NCI-H82 (cell line): ENCODE data around the gene VPS45.

Source experiments
- DNase-seq: peaks from one replicate; lab custom pipeline; 2025; lab: John Stamatoyannopoulos, UW

The VPS45 gene

DNA sequence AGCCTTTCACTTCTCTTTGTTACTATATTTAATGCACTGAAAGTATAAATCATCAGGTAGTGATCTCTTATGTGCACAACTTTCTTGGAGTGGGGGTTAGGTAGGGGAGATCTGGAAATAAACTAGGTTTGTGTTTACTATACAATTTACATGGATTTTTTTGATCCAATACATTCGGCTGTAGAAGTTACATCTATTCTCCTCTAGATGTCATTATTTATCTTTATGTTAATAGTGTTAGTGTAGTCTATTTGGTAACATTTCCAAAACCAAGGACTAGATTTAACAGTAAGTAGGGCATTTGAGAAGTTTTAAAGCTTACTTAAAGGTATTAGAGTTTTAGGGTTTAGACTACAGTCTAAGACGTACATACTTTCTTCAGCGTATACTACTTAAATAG lies 5.4 kb downstream of the VPS45 start:
- no peak for DNase-seq

DNA sequence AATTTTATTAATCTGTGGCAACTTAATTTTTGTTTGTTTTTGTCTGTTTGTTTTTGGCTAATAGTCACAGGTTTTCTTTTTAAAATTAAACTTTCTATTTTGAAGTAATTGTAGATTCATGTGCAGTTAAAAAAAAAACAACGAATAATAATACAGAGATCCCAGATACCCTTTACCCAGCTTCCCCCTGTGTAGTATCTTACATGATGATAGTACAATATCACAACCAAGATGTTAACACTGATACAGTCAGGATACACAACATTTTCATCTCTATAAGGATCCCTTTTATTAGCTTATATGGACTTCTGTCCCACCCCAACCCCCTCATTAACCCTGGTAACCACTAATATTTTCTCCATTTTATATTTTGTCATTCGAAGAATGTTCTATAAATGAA lies 5.9 kb downstream of the VPS45 start:
- DNase-seq = no peak

DNA sequence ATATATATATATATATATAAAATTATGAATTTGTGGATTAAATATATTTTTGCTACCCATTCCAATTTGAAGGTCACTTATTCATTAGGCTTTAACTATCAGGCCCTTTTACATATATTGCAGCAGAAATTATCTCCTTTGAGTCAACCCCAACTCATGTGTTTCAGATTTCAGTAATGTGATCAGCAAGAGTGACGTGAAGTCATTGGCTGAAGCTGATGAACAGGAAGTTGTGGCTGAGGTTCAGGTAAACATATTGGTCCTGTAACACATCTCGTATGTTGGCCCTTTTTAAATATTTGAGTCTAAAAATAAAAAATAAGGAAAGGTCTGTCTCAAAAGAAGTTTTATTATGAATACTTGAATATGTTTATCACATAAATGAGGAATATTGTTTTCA lies 8.5 kb downstream of the VPS45 start:
- DNase-seq = no peak

DNA sequence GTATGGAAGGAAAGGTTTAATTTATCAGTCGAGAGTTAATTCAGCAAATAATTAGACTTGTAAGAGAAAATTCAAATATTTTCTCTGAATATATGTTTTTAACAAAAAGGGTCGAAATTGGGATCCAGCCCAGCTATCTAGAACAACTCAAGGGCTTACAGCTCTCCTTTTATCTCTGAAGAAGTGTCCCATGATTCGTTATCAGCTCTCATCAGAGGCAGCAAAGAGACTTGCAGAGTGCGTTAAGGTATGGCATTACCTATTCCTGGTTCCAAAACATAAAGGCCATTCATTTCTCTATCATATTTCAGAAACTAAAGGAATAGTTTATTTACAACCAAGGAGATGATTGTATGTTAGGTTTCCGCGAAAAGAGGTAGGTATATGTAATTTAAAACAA lies 9.4 kb downstream of the VPS45 start:
- no peak for DNase-seq

DNA sequence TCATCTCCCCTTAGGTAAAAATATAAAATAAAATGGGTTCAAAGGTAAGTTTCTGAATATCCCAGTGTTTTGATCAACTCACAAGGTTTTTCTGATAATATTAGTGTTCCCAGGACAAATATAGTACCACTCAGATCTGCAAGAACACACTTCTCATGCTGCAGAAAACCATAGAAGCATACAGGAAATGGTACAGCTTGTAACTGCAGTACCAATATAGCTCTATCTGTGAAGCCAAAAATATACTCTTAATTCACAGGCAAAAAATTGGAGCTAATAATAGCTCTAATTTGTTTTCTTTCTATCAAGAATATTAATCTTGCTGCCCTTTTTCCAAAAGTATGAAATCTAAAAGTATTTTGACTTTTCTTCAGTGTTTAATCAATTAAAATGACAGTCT lies 13.2 kb downstream of the VPS45 start:
- DNase-seq = no peak

DNA sequence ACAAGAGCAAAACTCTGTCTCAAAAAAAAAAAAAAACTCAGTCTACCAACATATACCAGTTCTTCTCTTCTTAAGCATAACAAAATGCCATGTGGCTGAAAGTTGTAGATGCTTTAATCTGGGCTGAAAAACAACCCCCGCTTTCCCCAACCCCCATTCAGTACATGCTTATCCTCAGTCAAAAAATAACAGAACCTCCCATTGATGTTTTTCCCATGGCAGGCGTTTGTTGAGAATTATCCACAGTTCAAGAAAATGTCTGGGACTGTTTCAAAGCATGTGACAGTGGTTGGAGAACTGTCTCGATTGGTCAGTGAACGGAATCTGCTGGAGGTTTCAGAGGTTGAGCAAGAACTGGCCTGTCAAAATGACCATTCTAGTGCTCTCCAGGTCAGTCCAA lies 14.9 kb downstream of the VPS45 start:
- no peak for DNase-seq

DNA sequence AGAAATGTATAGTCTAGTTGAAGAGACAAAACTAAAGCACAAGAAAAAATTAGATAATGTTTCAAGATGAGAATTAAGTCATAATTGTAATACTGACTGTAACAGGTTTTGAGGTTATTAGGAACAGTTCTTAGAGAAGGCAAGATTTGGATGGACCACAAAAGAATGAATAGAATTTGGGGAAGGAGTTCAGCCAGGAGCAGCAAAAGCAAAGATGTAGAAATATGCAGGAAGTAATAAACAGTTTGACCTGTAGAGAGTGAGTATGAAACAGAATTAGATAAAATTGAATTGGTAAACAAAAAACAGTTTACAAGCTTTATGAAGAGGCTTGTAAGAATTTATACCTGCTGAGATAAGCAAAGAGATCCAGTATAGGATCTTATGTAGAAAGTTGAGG lies 16.3 kb downstream of the VPS45 start:
- DNase-seq = no peak

DNA sequence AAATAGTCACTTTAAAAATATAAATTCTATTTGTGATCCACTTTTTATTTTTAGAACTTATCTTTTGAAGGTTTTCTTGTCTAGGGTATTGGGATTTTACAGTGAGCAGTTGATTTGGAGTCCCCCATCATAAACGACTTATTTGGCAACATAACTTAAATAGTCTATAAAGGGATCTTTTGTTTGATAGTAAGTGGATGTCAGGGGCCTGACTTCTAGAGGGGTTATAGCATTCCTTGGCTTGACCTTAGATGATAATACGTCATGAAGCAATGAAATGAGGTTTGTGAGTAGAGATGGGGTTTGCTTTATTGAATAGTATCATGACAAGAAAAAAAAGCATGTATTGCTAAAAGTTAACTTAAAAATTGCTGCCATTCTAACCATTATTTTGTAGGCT lies 17.8 kb downstream of the VPS45 start:
- no peak for DNase-seq

DNA sequence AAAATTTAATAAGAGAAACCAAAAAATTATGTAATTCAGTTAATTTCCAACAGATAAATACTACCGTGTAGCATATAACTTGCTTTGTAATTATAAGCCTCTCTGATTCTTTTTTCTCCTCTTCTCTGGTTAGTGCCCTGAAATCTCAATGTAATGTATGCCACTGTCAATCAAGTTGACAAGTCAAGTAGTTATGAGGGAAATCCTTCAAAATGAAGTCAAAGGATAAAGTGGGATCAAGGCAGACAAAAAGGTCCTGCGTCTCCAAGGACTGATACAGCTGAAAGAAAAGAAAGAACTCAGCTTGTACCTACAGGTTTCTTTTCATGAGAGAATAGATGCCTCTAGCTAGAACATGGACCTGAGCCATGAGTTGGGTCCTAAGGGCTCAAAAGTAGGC lies 19.8 kb downstream of the VPS45 start:
- DNase-seq = no peak

DNA sequence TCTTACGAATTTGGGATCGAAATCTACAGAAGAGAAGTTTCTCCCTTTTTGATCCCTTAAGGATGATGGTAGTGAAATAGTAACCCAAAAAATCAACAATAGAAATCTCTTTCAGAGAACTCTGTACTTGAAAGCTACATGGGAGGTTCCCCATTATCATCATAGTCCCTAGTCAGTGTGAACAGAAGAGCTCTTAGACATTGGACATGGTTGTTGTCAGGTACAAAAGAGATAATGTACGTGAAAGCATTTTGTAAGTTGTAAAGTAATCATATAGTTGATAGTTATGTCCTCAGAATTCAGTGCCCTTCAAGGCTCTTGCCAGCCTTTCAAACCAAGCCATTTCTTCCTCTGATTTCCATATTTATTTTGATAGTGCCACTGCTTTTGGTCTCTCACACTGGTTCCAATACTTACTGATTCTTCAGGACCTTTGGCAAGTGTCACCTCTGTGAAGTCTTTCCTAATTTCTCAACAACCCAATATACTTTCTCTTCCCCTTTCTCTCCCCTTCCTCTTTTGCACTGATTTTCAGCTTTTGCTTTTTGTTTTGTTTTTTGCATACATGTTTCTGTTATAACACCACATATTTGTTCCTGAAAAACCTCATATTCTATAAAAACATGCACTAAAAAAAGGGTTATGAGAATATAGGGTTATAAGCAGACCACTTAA lies 22.4 kb downstream of the VPS45 start:
- no peak for DNase-seq

DNA sequence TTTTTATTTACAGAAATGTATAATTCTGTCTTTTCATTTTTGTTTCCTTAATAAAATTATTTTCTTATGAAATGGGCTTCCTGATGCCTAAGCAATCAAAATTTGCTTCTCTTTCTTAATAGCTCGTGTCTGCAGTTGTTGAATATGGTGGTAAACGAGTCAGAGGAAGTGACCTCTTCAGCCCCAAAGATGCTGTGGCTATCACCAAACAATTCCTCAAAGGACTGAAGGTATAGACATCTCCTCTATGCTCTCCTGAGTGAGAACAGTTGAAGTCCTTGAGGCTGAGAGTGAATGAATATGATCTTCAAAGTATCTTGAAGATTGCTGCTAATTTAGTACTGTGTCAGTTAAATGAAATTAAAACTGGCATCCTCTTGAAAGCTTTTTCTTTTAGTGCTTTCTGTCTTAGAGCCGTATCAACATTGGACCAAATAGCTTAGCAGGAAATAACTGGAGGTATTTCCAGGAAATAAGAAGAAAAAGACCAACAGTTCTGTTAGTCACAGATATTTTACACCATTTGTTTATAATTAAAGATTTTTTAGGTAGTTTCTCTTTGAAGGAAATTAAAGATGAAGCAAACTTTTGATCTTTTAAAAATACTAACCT lies 24.7 kb downstream of the VPS45 start:
- no peak for DNase-seq

DNA sequence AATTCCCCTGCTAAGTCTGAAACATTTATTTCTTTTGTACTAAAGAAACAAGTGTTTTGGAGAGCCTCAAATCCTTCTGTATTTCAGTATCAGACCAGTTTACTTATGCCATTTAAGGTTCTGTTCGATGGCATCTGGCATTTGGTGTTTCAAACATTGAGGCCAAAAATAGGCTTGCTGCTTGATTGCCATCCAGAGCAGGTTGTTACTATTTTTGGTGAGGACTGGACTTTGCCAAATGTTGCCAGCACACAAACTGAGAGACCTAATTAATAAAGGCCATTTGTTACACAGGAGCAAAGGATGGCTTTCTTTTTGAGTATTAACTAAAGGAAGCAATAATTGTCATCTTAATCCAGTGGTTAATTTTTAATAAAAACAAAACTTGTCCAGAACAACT lies 26.2 kb downstream of the VPS45 start:
- no peak for DNase-seq

DNA sequence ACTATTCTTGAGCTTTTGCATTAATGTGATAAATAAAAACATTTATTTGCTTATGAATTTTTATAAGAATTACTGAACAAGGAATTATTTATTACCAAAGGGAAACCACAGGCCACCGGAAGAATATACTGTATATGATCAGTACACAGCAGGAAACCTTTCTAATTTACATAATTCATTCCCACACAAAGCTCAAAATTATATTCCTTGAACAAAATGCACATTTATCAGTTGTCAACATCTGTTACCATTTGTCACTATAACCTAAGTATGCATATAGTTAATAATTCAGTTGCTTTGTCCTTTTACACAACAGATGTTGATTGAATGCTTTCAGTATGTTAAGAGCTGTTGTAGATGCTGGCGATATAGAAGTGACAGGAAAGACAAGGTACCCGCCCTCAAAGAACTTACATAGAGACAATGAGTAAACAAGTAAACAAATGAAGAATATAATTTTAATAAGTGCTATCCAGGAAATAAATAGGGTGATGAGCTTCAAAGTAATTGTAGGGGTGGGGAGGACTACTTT lies 27.2 kb downstream of the VPS45 start:
- DNase-seq = no peak

DNA sequence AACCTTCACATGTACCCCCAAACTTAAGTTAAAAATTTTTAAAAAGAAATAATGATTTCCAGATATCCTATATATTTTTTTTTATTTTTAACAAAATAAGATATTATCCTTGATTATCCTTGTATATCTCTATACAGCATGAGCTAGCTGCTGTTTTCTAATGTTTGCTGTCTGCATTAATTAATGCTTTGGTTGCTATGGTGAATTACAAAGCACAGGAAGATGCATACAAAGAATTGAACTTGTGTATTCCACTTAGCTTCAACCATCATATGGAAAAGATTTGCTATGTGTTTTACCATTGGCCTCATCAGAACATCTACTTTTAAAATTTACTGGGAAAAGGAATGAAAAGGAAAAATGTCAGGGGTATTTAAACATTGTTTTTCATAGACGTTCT lies 35.4 kb downstream of the VPS45 start:
- no peak for DNase-seq

DNA sequence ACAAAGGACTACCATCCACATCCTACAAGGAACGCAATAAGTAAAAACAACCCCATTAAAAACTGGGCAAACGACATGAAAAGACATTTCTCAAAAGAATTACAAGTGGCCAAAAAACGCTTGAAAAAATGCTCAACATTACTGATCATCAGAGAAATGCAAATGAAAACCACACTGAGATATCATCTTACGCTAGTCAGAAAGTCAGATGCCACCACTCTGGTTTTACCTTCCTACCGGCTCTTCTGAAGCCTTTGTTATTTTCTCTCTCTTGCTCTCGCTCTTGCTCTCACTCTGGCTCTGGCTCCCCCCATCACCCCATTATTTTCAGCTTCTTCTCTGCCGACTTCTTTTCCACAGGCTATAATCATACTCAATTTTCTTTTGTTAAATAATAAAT lies 38.8 kb downstream of the VPS45 start:
- DNase-seq = no peak

DNA sequence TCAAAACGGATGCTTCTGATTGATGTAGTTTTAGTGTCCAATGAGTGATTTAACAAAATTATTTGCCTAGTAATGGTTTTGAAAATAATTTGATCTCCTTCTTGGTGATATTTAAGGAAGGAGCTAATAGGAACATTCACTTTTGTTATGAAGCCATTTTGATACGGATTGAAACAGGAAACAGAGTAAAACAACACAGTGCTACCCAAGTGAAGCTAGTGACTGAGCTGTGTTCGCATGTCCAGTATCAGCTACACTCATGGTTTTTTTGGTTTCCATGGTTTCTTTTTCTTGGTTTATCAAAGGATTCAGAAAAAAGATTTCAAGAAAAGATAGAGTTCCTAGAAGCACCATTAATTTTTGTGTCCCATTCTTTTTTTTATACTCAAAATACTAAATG lies 42.0 kb downstream of the VPS45 start:
- no peak for DNase-seq

DNA sequence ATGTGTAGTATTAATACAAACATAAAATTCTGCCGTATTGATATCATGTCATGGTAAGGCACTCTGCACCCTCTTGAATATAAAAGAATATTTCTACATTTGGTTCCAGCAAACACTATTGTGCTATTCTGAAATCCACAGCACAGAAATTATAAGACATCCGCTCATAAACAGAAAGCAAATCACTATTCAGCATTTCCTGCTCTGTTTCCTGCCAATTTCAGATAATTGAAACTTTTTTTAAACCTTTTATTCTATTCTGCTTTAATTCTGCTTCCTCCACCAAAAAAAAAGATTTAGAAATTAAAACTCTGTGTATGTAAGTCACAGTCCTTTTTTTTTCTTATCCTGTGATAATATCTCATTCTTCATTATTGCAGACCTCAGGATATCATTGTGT lies 42.5 kb downstream of the VPS45 start:
- DNase-seq = no peak

DNA sequence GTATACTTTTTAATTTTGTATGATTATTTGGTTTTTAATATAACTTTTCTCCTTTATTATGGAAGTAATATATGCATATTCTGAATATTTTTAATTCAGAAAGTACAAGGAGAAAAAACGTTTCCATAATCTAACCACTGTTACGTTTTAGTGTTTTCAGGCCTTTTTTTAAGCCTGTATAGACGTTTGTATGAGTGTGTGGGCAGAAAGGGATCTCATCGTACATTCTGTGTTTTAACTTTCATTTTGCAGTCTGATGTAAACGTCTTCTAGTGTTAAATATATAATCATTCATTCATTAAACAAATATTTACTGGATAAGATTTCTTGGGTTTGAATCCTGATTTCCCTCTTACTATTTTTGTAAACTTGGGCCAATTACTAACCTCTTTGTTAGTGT lies 44.1 kb downstream of the VPS45 start:
- DNase-seq = no peak

DNA sequence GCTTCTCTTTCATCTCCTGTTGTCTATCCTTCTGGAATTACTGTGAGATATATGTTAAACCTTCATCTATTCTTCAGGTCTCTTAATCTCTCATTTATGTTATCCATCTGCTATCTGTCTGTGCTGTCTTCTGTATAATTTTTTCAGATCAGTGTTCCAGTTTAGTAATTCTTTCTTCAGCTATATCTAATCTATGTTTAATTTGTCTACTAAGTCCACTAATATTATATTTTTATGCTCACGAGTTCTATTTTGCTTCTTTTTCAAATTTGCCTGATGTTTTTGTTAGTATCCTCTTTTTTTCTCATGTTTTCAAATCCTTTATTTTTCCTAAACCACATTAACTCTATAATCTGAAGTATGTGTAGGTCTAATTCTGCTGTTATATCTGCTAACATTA lies 47.5 kb downstream of the VPS45 start:
- no peak for DNase-seq

DNA sequence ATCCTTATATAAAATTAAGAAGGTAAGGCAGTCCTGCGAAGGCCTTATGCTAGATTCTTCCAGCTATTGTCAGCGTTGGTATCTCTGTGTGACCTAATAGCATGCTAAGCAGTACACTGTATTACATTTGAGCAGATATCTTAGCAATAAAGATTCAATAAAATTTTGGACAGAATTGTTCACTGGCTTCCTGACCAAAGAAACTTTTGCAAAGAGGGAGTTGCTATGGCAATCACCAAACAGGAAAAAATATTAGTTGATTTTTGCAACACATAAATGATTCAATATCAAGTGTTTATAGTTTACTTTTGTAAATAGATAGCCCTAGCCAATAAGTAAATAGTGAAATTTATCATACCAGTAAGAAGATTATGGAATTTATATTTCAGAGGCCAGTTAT lies 51.1 kb downstream of the VPS45 start:
- DNase-seq = no peak

DNA sequence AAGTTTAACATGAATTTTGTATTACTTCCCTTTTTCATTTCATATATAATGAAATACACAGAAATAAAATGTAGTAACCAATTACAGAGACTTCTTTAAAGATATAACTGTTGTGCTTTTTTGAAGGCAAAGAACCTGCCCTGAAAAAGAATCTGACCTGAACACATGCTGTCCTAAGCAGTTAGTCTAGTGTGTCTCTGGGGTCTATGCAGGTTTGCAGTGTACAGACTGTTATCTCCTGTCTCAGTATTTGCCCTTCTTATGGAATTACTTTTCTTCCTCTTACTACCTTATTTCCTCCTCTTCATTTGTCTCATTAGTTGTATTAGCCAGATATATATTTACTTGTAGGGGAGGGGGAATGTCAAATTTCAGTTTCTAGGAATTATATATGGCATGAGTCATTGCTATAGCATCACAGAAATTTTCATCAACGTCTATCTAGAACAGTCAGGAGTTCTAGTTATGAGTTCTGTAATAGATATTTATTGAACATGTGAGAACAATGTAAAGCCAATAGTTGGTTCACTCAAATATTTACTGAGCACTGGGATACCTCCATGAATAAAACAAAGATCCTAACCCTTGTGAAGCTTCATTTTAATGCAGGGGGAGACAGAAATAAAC lies 53.8 kb downstream of the VPS45 start:
- DNase-seq = no peak

DNA sequence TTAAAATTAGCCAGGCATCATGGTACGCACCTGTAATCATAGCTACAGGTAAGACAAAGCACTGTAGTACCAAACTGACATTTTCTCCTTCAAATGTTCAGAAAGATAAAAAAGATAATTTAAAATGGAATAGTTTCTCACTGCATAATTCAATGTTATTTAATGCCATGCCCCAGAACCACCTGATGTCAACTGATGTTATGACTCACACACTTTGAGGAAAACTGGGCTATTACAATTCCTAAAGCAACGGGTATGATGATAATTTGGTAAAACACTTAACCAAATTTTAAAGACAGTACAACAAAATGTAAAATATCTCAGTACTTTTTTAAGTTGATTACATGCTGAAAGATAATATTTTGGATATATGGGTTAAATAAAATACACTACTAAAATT lies 59.2 kb downstream of the VPS45 start:
- DNase-seq = no peak

DNA sequence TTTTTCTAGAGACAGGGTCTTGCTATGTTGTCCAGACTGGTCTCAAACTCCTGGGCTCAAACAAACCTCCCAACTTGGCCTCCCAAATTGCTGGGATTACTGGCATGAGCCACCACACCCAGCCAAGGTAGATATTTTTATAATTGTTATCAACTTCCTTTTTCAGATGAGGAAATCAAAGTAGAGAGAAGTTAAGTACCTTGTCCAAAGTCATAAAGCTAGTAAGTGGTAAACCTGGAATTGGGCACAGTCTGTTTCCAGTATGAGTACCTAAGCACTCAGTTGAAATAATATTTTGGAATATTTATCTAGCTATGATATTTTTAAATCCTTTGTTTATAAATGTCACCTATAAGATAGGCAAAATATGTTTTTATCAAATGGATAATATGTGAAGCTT lies 59.9 kb downstream of the VPS45 start:
- DNase-seq = no peak

DNA sequence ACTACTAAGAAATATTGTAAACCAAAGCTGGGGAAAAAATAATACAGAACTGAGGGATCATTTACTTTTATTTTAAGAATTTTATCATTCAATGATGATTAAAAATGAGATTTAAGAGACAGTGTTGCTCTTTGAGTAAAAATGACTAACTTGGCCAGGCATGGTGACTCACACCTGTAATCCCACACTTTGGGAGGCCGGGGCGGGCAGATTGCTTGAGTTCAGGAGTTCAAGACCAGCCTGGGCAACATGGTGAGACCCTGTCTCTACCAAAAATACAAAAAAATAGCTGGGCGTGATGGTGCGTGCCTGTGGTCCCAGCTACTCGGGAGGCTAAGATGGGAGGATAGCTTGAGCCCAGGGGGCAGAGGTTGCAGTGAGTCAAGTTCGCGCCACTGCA lies 60.3 kb downstream of the VPS45 start:
- no peak for DNase-seq
